Smooth muscle cell (in vitro differentiated cells): Measurements from ENCODE around the gene WWOX. TPM values are rescaled to one million over a fixed set of nuclear protein-coding genes. Genes with fewer than 3 reads are reported as not detected.

ENCODE experiments used
- DNase-seq: peaks from one replicate; lab custom pipeline; 2025; ENCODE audit not compliant: unreplicated experiment; lab: John Stamatoyannopoulos, UW
- H2AFZ ChIP-seq: fragments of 200-600 bp; sonication (generic); 2 replicates; pipeline ENCODE4 v1.6.0; 2016; ENCODE audit warnings: antibody characterized with exemption, low read depth, mild to moderate bottlenecking
- H3F3A ChIP-seq: fragments of 200-600 bp; sonication (generic); 2 replicates; pipeline ENCODE4 v1.6.0; 2017; ENCODE audit warnings: antibody characterized with exemption, low read depth
- H3K27ac ChIP-seq: fragments of 200-600 bp; sonication (generic); 2 replicates; pipeline ENCODE4 v1.5.1; 2016; ENCODE audit warnings: low read depth, mild to moderate bottlenecking
- H3K27me3 ChIP-seq: fragments of 200-600 bp; sonication (generic); 2 replicates; pipeline ENCODE4 v1.6.1; 2016; ENCODE audit warnings: low read depth, mild to moderate bottlenecking
- H3K36me3 ChIP-seq: fragments of 200-600 bp; sonication (generic); 2 replicates; pipeline ENCODE4 v1.5.1; 2016; ENCODE audit warnings: low read depth
- H3K4me1 ChIP-seq: fragments of 200-600 bp; sonication (generic); 2 replicates; pipeline ENCODE4 v1.5.1; 2016; ENCODE audit warnings: low read depth
- H3K4me2 ChIP-seq: fragments of 200-600 bp; sonication (generic); 2 replicates; pipeline ENCODE4 v1.6.0; 2016; ENCODE audit warnings: mild to moderate bottlenecking
- H3K4me3 ChIP-seq: fragments of 200-600 bp; sonication (generic); 2 replicates; pipeline ENCODE4 v1.5.1; 2016; ENCODE audit warnings: mild to moderate bottlenecking
- H3K79me2 ChIP-seq: fragments of 200-600 bp; sonication (generic); 2 replicates; pipeline ENCODE4 v1.6.0; 2016; ENCODE audit warnings: low read depth, mild to moderate bottlenecking
- H3K9ac ChIP-seq: fragments of 200-600 bp; sonication (generic); 2 replicates; pipeline ENCODE4 v1.6.0; 2016; ENCODE audit warnings: low read depth
- H3K9me3 ChIP-seq: fragments of 200-600 bp; sonication (generic); replicated peaks from 2 replicates; pipeline ENCODE4 v1.5.1; 2016; ENCODE audit warnings: low read depth
- H4K20me1 ChIP-seq: fragments of 200-600 bp; sonication (generic); 2 replicates; pipeline ENCODE4 v1.6.0; 2016; ENCODE audit warnings: low read depth
- CTCF ChIP-seq: fragments of 200-600 bp; sonication (generic); IDR thresholded peaks from 2 replicates; pipeline ENCODE4 v1.5.1; 2017; ENCODE audit warnings: borderline replicate concordance, mild to moderate bottlenecking, antibody characterized with exemption; ENCODE audit not compliant: insufficient read depth, poor library complexity, severe bottlenecking
- whole genome bisulfite sequencing: methylation state at CpG from one replicate; pipeline ENCODE4 v1.1.7; 2016; ENCODE audit warnings: low lambda C conversion rate; 5-methylcytosine and 5-hydroxymethylcytosine counted together
- polyA plus RNA-seq: library from polyadenylated mRNA; unstranded; fragments of >200 nt; fragmentation: Nextera tagmentation; extraction: Ambion mirVana; gene quantifications from 2 replicates; pipeline ENCODE4 v1.2.1, GENCODE V29; 2016
- total RNA-seq: library from RNA; depleted of rRNA; stranded (reverse); fragments of >200 nt; gene quantifications from 2 replicates; pipeline ENCODE4 v1.2.3, GENCODE V29; 2014

The WWOX gene
- total and polyA plus RNA-seq, 2 experiments from 2014 or later = 7.5 to 14.0 TPM

- WGBS = 85% methylated on average over 5 of the region's 5 CpGs
- no peak for DNase-seq
- no peak overlapping the region for H2AFZ ChIP-seq
- no peak overlapping the region for H3K4me3 ChIP-seq
- H3F3A ChIP-seq = peaks cover 11% of the 10 kb centered on the region
- no peak overlapping the region for H3K27ac ChIP-seq
- no peak for TF ChIP-seq CTCF
- no peak overlapping the region for H3K9ac ChIP-seq
- H3K79me2 ChIP-seq = no peaks in the 10 kb centered on the region
- H3K4me2 ChIP-seq = no peak overlapping the region
- H3K4me1 ChIP-seq = peaks cover 6% of the 10 kb centered on the region
- H4K20me1 ChIP-seq = no peaks in the 10 kb centered on the region
- no peaks in the 10 kb centered on the region for H3K27me3 ChIP-seq
- no peaks in the 10 kb centered on the region for H3K9me3 ChIP-seq
- no peaks in the 10 kb centered on the region for H3K36me3 ChIP-seq
Measured at GRCh38 chr16:79188739-79189122, 1089.3 kb downstream of the WWOX start.

- WGBS = 94% methylated on average over 1 of the region's 1 CpG
- no peak overlapping the region for H3K4me3 ChIP-seq
- H3K27ac ChIP-seq = no peak overlapping the region
- no peaks in the 10 kb centered on the region for H3K79me2 ChIP-seq
- H3K9ac ChIP-seq = no peak overlapping the region
- no peaks in the 10 kb centered on the region for H3K36me3 ChIP-seq
- TF ChIP-seq CTCF = no peak
- peaks cover under 1% of the 10 kb centered on the region for H3K27me3 ChIP-seq
- H2AFZ ChIP-seq = no peak overlapping the region
- H4K20me1 ChIP-seq = no peaks in the 10 kb centered on the region
- no peaks in the 10 kb centered on the region for H3K9me3 ChIP-seq
- H3F3A ChIP-seq = peaks cover 2% of the 10 kb centered on the region
- no peak overlapping the region for H3K4me2 ChIP-seq
- H3K4me1 ChIP-seq = peaks cover 4% of the 10 kb centered on the region
- DNase-seq = no peak
Measured at GRCh38 chr16:79190542-79190941, 1091.1 kb downstream of the WWOX start.

- DNase-seq = no peak
- no peak overlapping the region for H2AFZ ChIP-seq
- H3K9ac ChIP-seq = no peak overlapping the region
- no peaks in the 10 kb centered on the region for H3K9me3 ChIP-seq
- H3F3A ChIP-seq = no peaks in the 10 kb centered on the region
- no peaks in the 10 kb centered on the region for H3K79me2 ChIP-seq
- H3K27ac ChIP-seq = no peak overlapping the region
- no peaks in the 10 kb centered on the region for H4K20me1 ChIP-seq
- TF ChIP-seq CTCF = no peak
- no peaks in the 10 kb centered on the region for H3K4me1 ChIP-seq
- H3K36me3 ChIP-seq = no peaks in the 10 kb centered on the region
- 32% methylated on average over 8 of the region's 8 CpGs for WGBS
- H3K27me3 ChIP-seq = peaks cover 6% of the 10 kb centered on the region
- H3K4me2 ChIP-seq = no peak overlapping the region
- no peak overlapping the region for H3K4me3 ChIP-seq
Measured at GRCh38 chr16:79191933-79192332, 1092.5 kb downstream of the WWOX start.

- H3K4me1 ChIP-seq = no peaks in the 10 kb centered on the region
- no peak for TF ChIP-seq CTCF
- 46% methylated on average over 2 of the region's 2 CpGs for WGBS
- no peaks in the 10 kb centered on the region for H3K79me2 ChIP-seq
- DNase-seq = no peak
- H2AFZ ChIP-seq = no peak overlapping the region
- no peaks in the 10 kb centered on the region for H3F3A ChIP-seq
- H3K4me2 ChIP-seq = no peak overlapping the region
- H3K27ac ChIP-seq = no peak overlapping the region
- no peaks in the 10 kb centered on the region for H3K9me3 ChIP-seq
- no peaks in the 10 kb centered on the region for H4K20me1 ChIP-seq
- peaks cover 6% of the 10 kb centered on the region for H3K27me3 ChIP-seq
- H3K4me3 ChIP-seq = no peak overlapping the region
- H3K9ac ChIP-seq = no peak overlapping the region
- H3K36me3 ChIP-seq = no peaks in the 10 kb centered on the region
Measured at GRCh38 chr16:79192904-79193303, 1093.5 kb downstream of the WWOX start.
